GM12891 (cell line): ENCODE measurements around the gene TMSB10.

Source experiments
- POLR2A ChIP-seq: IDR thresholded peaks from 2 replicates; pipeline ENCODE4 v1.6.1; 2011; ENCODE audit warnings: low read depth, low read length, control low read depth
- POLR2AphosphoS5 ChIP-seq: IDR thresholded peaks from 2 replicates; pipeline ENCODE4 v1.6.1; 2011; ENCODE audit warnings: low read depth, low read length, control low read depth
- POU2F2 ChIP-seq: IDR thresholded peaks from 2 replicates; pipeline ENCODE4 v1.6.1; 2011; ENCODE audit warnings: low read depth, mild to moderate bottlenecking, control low read depth, low read length, moderate library complexity
- SPI1 ChIP-seq: IDR thresholded peaks from 2 replicates; pipeline ENCODE4 v1.6.1; 2011; ENCODE audit warnings: low read depth, low read length, control low read depth
- TAF1 ChIP-seq: IDR thresholded peaks from 2 replicates; pipeline ENCODE4 v1.6.1; 2011; ENCODE audit warnings: low read depth, low read length, control low read depth

DNA sequence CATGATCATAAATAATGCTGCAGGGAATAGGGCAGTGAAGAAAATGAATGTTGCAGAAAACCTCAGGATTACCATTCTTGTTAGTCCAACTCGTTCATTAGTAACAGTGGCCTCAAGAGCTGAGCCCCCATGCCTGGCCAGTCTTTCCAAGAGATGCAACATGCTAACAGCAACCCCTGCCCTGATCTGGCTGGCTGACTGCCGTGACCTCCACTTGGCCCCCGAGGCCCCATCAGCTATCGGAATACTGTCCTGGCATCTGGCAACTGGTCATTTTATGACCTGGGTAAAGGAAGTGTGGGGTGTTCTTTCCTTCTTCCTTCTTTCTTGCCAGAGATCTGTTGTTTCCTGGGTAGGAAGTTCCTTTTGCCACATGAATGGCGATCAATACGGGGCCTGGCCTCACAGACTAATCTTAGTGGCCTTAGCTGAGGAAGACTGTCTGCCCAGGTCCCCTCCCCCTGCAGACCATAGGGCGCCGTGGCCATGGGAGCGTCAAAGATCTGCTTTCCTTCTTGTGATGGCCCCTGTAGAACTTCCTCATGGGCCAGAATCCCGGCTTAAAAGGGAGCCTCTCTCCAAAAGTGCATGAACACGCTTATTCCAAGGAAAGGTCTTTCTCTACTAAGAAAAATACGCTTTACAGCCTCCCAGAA lies 14.0 kb upstream of the TMSB10 start:
- TF ChIP-seq POLR2A (no peak), POLR2AphosphoS5 (no peak), TAF1 (no peak), POU2F2 (no peak), SPI1 (no peak)
